ENCODE data around the gene SYT11. TPM values are rescaled to one million over a fixed set of nuclear protein-coding genes. Genes with fewer than 3 reads are reported as not detected.

Gene SYT11
- total RNA-seq, 2 experiments from 2014 or later, result 8.7 to 9.2 TPM

DNA sequence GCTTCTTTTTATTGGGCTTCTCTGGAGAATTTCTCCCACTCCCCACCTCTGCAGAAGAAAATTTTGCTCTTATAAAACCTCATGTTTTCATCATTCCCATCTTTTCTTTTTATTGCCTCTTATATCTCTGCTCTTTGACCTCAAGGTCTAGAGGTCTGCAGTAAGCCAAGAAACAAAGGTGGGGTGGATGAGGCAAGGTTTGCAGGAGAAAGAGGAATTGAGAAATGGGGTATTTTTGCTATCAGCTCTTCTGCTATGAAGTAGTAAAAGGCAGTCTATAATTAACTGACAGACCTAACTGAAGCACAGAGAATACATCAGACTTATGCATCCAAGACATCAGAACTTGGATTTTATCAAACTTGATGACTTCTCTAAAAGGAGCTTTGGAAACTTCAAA is 22.9 kb downstream of the SYT11 start:
- CTCF ChIA-PET, result interaction anchor here (0.8 to 1.8 kb wide), 3 partner anchors 9 to 13 kb away, joined by 3 to 6 read pairs (median 5); no protein-coding TSS in a partner anchor
- H3K4me1 Mint-ChIP-seq (ENCODE audit: low read depth), result no peaks in the 10 kb centered on the region
- no peak for DNase-seq
- H3K36me3 Mint-ChIP-seq (ENCODE audit: low read depth), result no peaks in the 10 kb centered on the region
- TF ChIP-seq CTCF (IDR thresholded peaks at IDR 0.05), result no peak
- no peak overlapping the region for H3K4me3 Mint-ChIP-seq
- POLR2A ChIA-PET, result interaction anchor here (0.9 kb wide), 1 partner anchor 10 kb away, joined by 4 read pairs; no protein-coding TSS in a partner anchor
- no peak for ATAC-seq
- H3K27ac Mint-ChIP-seq, result no peak overlapping the region
- intact Hi-C loops (cut with micrococcal nuclease), result no loop called here
- no peaks in the 10 kb centered on the region for H3K27me3 Mint-ChIP-seq
- H3K9me3 Mint-ChIP-seq, result no peaks in the 10 kb centered on the region

DNA sequence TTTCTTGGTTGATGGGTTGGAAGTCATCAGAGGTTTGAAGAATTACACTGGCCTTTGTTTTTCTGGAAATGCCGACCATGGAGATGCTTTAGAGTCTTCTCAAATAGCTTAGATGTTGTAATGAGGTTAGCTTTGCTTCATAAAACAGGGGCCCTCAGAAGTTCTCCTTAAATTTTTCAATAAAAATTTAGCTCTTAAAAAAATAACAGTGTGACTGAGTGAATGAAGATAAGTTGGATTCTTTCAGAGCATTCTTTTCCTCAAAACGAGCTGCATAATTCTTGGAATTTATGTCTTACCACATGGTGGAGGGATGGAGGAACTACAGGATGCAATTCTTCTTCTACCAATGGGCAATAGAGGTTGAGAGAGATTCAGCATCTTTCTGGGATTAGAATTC is 23.4 kb downstream of the SYT11 start:
- Mint-ChIP-seq H3K4me3 (no peak overlapping the region), H3K36me3 (ENCODE audit: low read depth) (no peaks in the 10 kb centered on the region), H3K4me1 (ENCODE audit: low read depth) (no peaks in the 10 kb centered on the region), H3K9me3 (no peaks in the 10 kb centered on the region), H3K27ac (no peak overlapping the region), H3K27me3 (no peaks in the 10 kb centered on the region)
- no peak for DNase-seq
- TF ChIP-seq CTCF (IDR thresholded peaks at IDR 0.05), result no peak
- CTCF ChIA-PET, result interaction anchor here (0.8 to 1.8 kb wide), 3 partner anchors 10 to 12 kb away, joined by 3 to 6 read pairs (median 5); no protein-coding TSS in a partner anchor
- POLR2A ChIA-PET, result interaction anchor here (0.9 kb wide), 1 partner anchor 11 kb away, joined by 4 read pairs; no protein-coding TSS in a partner anchor
- no peak for ATAC-seq
- intact Hi-C loops (cut with micrococcal nuclease), result no loop called here

DNA sequence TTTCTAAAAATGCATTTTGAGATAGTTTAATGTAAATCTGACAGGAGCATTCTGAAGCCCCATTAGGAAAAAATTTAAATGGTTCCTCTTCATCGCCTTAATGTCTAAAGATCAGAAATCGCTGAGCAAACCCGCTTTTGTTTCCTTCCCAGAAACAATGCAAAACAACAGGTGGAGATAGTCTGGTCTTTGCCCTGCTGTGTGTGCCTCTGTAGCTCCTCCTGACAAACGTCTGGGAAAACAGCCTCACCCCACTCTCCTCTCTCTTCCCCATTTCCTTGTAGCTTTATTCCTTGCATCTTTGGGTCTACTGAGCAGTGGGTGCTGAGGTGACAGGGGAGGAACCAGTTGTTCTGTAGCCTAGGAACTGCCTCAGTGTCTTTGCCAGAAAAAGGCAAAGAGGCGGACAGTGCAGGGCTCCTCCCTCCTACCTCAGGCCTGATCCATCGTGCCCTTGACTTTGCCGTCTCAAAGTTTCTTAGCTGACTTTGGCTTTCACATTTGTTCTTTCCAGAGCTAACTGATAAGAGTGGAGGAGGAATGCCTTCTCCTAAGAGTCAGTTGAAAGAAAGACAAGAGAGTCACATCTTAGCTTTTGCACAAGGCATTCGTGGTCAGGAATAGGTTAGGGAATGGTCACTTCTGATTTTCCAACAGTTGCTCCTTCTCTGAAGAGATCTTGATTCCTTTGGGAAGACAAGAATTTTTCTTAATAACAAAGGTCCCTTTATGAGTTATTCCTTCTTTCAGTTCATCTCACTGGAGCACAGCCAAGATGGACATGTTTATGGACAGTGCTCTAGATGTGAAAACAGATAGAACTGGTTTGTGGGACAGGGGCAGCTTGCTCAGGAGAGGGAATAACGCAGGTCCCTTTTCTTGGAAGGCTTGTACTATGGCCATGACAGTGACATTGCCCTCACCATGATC is 24.9 kb downstream of the SYT11 start:
- no peak for DNase-seq
- H3K4me1 Mint-ChIP-seq (ENCODE audit: low read depth), result no peaks in the 10 kb centered on the region
- H3K27me3 Mint-ChIP-seq, result no peaks in the 10 kb centered on the region
- ChIA-PET CTCF (interaction anchor here (1.5 to 1.8 kb wide), 2 partner anchors 11 to 182 kb away, joined by 3 to 6 read pairs; no protein-coding TSS in a partner anchor), POLR2A (interaction anchor here (0.9 to 1.3 kb wide), 3 partner anchors 25 to 396 kb away, joined by 3 read pairs; partner anchors contain the start of gene SYT11)
- TF ChIP-seq CTCF (IDR thresholded peaks at IDR 0.05), result no peak
- no peaks in the 10 kb centered on the region for H3K36me3 Mint-ChIP-seq (ENCODE audit: low read depth)
- no peaks in the 10 kb centered on the region for H3K9me3 Mint-ChIP-seq
- intact Hi-C loops (cut with micrococcal nuclease), result no loop called here
- H3K27ac Mint-ChIP-seq, result no peak overlapping the region
- H3K4me3 Mint-ChIP-seq, result no peak overlapping the region
- no peak for ATAC-seq

DNA sequence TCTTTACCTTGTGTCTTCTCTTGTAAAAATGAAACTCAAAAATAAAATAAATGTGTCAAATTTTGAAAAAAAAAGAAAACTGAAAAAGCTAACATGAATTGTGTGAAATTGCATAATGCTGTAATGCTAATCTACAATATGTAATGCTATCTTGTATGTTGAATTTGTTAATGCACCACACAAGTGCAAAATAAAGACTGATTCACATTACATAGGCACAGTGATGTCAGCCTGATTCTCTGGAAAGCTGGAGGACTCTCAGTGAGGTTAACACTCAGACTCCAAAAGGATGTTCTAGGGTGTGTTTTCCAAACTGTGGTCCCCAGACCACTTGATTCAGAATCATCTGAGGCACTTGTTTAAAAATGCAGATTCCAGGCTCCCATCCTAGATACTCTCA is 25.6 kb downstream of the SYT11 start:
- CTCF ChIA-PET, result interaction anchor here (1.5 kb wide), 1 partner anchor 181 kb away, joined by 3 read pairs; no protein-coding TSS in a partner anchor
- Mint-ChIP-seq H3K4me3 (no peak overlapping the region), H3K27ac (no peak overlapping the region), H3K4me1 (ENCODE audit: low read depth) (no peaks in the 10 kb centered on the region), H3K9me3 (no peaks in the 10 kb centered on the region), H3K27me3 (no peaks in the 10 kb centered on the region), H3K36me3 (ENCODE audit: low read depth) (no peaks in the 10 kb centered on the region)
- TF ChIP-seq CTCF (IDR thresholded peaks at IDR 0.05), result no peak
- intact Hi-C loops (cut with micrococcal nuclease), result no loop called here
- POLR2A ChIA-PET, result interaction anchor here (0.5 to 1.3 kb wide), 4 partner anchors 26 to 395 kb away, joined by 3 read pairs; partner anchors contain the start of gene SYT11
- no peak for ATAC-seq
- DNase-seq, result no peak

DNA sequence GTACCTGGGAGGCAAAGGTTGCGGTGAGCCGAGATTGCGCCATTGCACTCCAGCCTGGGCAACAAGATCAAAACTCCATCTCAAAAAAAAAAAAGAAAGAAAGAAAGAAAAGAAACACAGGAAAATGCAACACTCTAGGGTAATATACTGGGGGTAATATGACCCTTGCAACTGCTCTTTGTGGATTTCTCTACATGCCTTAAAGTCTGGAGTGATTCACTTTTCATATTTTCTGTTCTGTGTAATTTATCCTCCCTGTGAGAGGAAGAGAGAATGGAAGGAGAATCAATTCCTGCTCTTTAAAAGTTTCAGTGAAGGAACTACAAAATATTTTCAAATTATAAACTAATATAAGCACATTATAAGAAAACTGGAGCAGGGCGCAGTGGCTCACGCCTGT is 29.1 kb downstream of the SYT11 start:
- TF ChIP-seq CTCF (IDR thresholded peaks at IDR 0.05), result no peak
- Mint-ChIP-seq H3K36me3 (ENCODE audit: low read depth) (no peaks in the 10 kb centered on the region), H3K27ac (no peak overlapping the region), H3K4me3 (no peak overlapping the region), H3K9me3 (no peaks in the 10 kb centered on the region), H3K4me1 (ENCODE audit: low read depth) (peaks cover 8% of the 10 kb centered on the region), H3K27me3 (no peaks in the 10 kb centered on the region)
- ChIA-PET CTCF (no interaction called here), POLR2A (no interaction called here)
- DNase-seq, result no peak
- intact Hi-C loops (cut with micrococcal nuclease), result no loop called here
- no peak for ATAC-seq

All from activated CD8-positive, alpha-beta T cell treated with anti-CD3 and anti-CD28 coated beads for 36 hours (primary cell).